Measurements from ENCODE around the gene SNRNP200. TPM values are rescaled to one million over a fixed set of nuclear protein-coding genes. Genes with fewer than 3 reads are reported as not detected.
A peak's percentile ranks its signal among the peaks of the same experiment; 100 is the strongest.
"Not testable (repeated sequence)": the region's sequence is repeated elsewhere in the genome, so short reads cannot be mapped to it uniquely, and the experiment has no call there.

The SNRNP200 gene
- total RNA-seq, 1 donor from 2014 or later: 104 TPM

GRCh38 chr2:96308248-96308647 lies 2.9 kb upstream of the SNRNP200 start:
- peaks cover 1% of the 10 kb centered on the region for H3K36me3 ChIP-seq (ENCODE audit: control insufficient read depth, insufficient read depth, low read length)
- no peak for DNase-seq (ENCODE audit: low read depth)
- no peak overlapping the region for H3K4me3 ChIP-seq (ENCODE audit: low read depth, low read length)
- no peak for TF ChIP-seq CTCF (IDR thresholded peaks at IDR 0.05; ENCODE audit: insufficient read depth, low read length, poor library complexity, severe bottlenecking)
- no peaks in the 10 kb centered on the region for H3K27me3 ChIP-seq (ENCODE audit: control insufficient read depth, insufficient read depth, low read length)

- H3K27me3 ChIP-seq (ENCODE audit: control insufficient read depth, insufficient read depth, low read length): no peaks in the 10 kb centered on the region
- H3K4me3 ChIP-seq (ENCODE audit: low read depth, low read length): peak overlapping the region; percentile 73
- H3K36me3 ChIP-seq (ENCODE audit: control insufficient read depth, insufficient read depth, low read length): peaks cover 4% of the 10 kb centered on the region
- no peak for TF ChIP-seq CTCF (IDR thresholded peaks at IDR 0.05; ENCODE audit: insufficient read depth, low read length, poor library complexity, severe bottlenecking)
- DNase-seq (ENCODE audit: low read depth): no peak
These were observed 1.0 kb upstream of the SNRNP200 start for GRCh38 chr2:96306370-96306769.

- no peak for DNase-seq (ENCODE audit: low read depth)
These were observed 598 bp upstream of the SNRNP200 start for GRCh38 chr2:96305979-96306308.

GRCh38 chr2:96304606-96305005 lies 740 bp downstream of the SNRNP200 start:
- no peak for TF ChIP-seq CTCF (IDR thresholded peaks at IDR 0.05; ENCODE audit: insufficient read depth, low read length, poor library complexity, severe bottlenecking)
- peaks cover 6% of the 10 kb centered on the region for H3K36me3 ChIP-seq (ENCODE audit: control insufficient read depth, insufficient read depth, low read length)
- H3K27me3 ChIP-seq (ENCODE audit: control insufficient read depth, insufficient read depth, low read length): no peaks in the 10 kb centered on the region

More at GRCh38 chr2:96305979-96306308, 598 bp upstream of the SNRNP200 start:
- Histone ChIP-seq H3K4me3 (ENCODE audit: low read depth, low read length) (peak overlapping the region; percentile 73), H3K27me3 (ENCODE audit: control insufficient read depth, insufficient read depth, low read length) (no peaks in the 10 kb centered on the region), H3K36me3 (ENCODE audit: control insufficient read depth, insufficient read depth, low read length) (peaks cover 6% of the 10 kb centered on the region)
- no peak for TF ChIP-seq CTCF (IDR thresholded peaks at IDR 0.05; ENCODE audit: insufficient read depth, low read length, poor library complexity, severe bottlenecking)

GRCh38 chr2:96301865-96302264 lies 3.5 kb downstream of the SNRNP200 start:
- H3K36me3 ChIP-seq (ENCODE audit: control insufficient read depth, insufficient read depth, low read length): peaks cover 8% of the 10 kb centered on the region
- no peaks in the 10 kb centered on the region for H3K27me3 ChIP-seq (ENCODE audit: control insufficient read depth, insufficient read depth, low read length)
- no peak for DNase-seq (ENCODE audit: low read depth)
- H3K4me3 ChIP-seq (ENCODE audit: low read depth, low read length): no peak overlapping the region
- TF ChIP-seq CTCF (IDR thresholded peaks at IDR 0.05; ENCODE audit: insufficient read depth, low read length, poor library complexity, severe bottlenecking): no peak

More at GRCh38 chr2:96304606-96305005, 740 bp downstream of the SNRNP200 start:
- peak overlapping the region; percentile 73 for H3K4me3 ChIP-seq (ENCODE audit: low read depth, low read length)
- no peak for DNase-seq (ENCODE audit: low read depth)

GRCh38 chr2:96296925-96297324 lies 8.4 kb downstream of the SNRNP200 start:
- Histone ChIP-seq H3K36me3 (ENCODE audit: control insufficient read depth, insufficient read depth, low read length) (peaks cover 6% of the 10 kb centered on the region), H3K27me3 (ENCODE audit: control insufficient read depth, insufficient read depth, low read length) (no peaks in the 10 kb centered on the region), H3K4me3 (ENCODE audit: low read depth, low read length) (no peak overlapping the region)
- no peak for TF ChIP-seq CTCF (IDR thresholded peaks at IDR 0.05; ENCODE audit: insufficient read depth, low read length, poor library complexity, severe bottlenecking)
- no peak for DNase-seq (ENCODE audit: low read depth)

- not testable (repeated sequence) for H3K27me3 ChIP-seq (ENCODE audit: control insufficient read depth, insufficient read depth, low read length); H3K4me3 ChIP-seq (ENCODE audit: low read depth, low read length); DNase-seq (ENCODE audit: low read depth); H3K36me3 ChIP-seq (ENCODE audit: control insufficient read depth, insufficient read depth, low read length)
These were observed 11.1 kb downstream of the SNRNP200 start for GRCh38 chr2:96294271-96294670.
